Testis (tissue), 2 donors: ENCODE measurements around the gene WLS.

ENCODE experiments used
- POLR2A ChIP-seq: fragments of 450-650 bp; IDR thresholded peaks from one replicate; pipeline ENCODE4 v1.6.1; 2017; ENCODE audit warnings: antibody characterized with exemption, mild to moderate bottlenecking, moderate library complexity
- TF ChIP-seq, protein P1 (sequence below), 3 experiments: fragments of 450-650 bp in 2 of 3; fragments of 200-600 bp in 1 of 3; sonication (generic) in 1 of 3; IDR thresholded peaks; one replicate each; pipeline ENCODE4 v1.5.1; 2016 to 2019; ENCODE audit warnings: antibody characterized with exemption in 3 of 3, mild to moderate bottlenecking in 2 of 3, moderate library complexity in 1 of 3

- TF ChIP-seq, protein P1, sequence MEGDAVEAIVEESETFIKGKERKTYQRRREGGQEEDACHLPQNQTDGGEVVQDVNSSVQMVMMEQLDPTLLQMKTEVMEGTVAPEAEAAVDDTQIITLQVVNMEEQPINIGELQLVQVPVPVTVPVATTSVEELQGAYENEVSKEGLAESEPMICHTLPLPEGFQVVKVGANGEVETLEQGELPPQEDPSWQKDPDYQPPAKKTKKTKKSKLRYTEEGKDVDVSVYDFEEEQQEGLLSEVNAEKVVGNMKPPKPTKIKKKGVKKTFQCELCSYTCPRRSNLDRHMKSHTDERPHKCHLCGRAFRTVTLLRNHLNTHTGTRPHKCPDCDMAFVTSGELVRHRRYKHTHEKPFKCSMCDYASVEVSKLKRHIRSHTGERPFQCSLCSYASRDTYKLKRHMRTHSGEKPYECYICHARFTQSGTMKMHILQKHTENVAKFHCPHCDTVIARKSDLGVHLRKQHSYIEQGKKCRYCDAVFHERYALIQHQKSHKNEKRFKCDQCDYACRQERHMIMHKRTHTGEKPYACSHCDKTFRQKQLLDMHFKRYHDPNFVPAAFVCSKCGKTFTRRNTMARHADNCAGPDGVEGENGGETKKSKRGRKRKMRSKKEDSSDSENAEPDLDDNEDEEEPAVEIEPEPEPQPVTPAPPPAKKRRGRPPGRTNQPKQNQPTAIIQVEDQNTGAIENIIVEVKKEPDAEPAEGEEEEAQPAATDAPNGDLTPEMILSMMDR (IDR thresholded peaks at IDR 0.05): no peak
- TF ChIP-seq POLR2A: no peak
Measured at GRCh38 chr1:68112835-68113243, 119.5 kb downstream of the WLS start.
